Psoas muscle (tissue), 8 donors: ENCODE data around the gene TMEM120A. TPM values are rescaled to one million over a fixed set of nuclear protein-coding genes. Genes with fewer than 3 reads are reported as not detected.

Experiments
- ATAC-seq, 4 donors: fragments of 200-7000 bp; cut with Tn5 transposase; one replicate each; pipeline ENCODE4 v1.9.1; 2020; ENCODE audit warnings: moderate library complexity in 3 of 4, mild to moderate bottlenecking in 2 of 4
- DNase-seq, 2 donors: peaks; one replicate each; pipeline ENCODE4 v3.0.0-alpha.2; 2020
- H3K27ac ChIP-seq: fragments of 200-600 bp; one replicate; pipeline ENCODE4 v1.8.0; 2022
- H3K27me3 ChIP-seq, 3 donors: fragments of 200-600 bp in 1 of 3; one replicate each; pipeline versions ENCODE4 v1.6.1 to v1.8.0; 2013 to 2022; ENCODE audit warnings: low read length in 2 of 3, mild to moderate bottlenecking in 2 of 3, moderate library complexity in 1 of 3; ENCODE audit not compliant: insufficient read depth in 3 of 3
- H3K36me3 ChIP-seq, 2 donors: fragments of 200-600 bp in 1 of 2; one replicate each; pipeline versions ENCODE4 v1.6.1 to v1.8.0; 2013 to 2022; ENCODE audit warnings: low read depth in 1 of 2, mild to moderate bottlenecking in 1 of 2, moderate library complexity in 1 of 2; ENCODE audit not compliant: insufficient read depth in 1 of 2
- H3K4me1 ChIP-seq: fragments of 200-600 bp; one replicate; pipeline ENCODE4 v1.8.0; 2022
- H3K4me3 ChIP-seq: fragments of 200-600 bp; one replicate; pipeline ENCODE4 v1.8.0; 2022; ENCODE audit warnings: mild to moderate bottlenecking
- H3K9me3 ChIP-seq: fragments of 200-600 bp; one replicate; pipeline ENCODE4 v1.8.0; 2022
- WGBS, 3 donors: extraction: QIAGEN DNeasy Blood & Tissue Kit; methylation state at CpG; one replicate each; pipeline versions ENCODE4 v1.1.6 to v1.1.7; 2013; 5-methylcytosine and 5-hydroxymethylcytosine counted together
- intact Hi-C, 2 donors: fragments of 100-400 bp; cut with DNase I; formaldehyde crosslinking; loops; one replicate each; pipeline versions ENCODE4 v1.11.0 to v1.14.2; 2022
- polyA plus RNA-seq, 3 donors: library from polyadenylated mRNA; stranded (reverse); fragments of 200-250 nt; gene quantifications; one replicate each; pipeline ENCODE4 v1.2.3, GENCODE V29; 2013
- total RNA-seq, 4 donors: library from RNA; stranded (reverse); fragmentation: NEBNext Ultra II Directional in 2 of 4; extraction: Animal tissue kit (Norgen Biotek cat#: 25700) in 2 of 4; gene quantifications; one replicate each; pipeline versions ENCODE4 v1.2.1 to v1.2.4, GENCODE V29; 2021 to 2023
- TF ChIP-seq, protein P1 (sequence below): fragments of 200-600 bp; IDR thresholded peaks from one replicate; pipeline ENCODE4 v1.8.0; 2022; ENCODE audit warnings: antibody characterized with exemption
- donor health status: healthy with polysubstance abuse.
- donor health status: DM: no; HTN: no; CAD: no; lungs with moderate emphysema.
- donor health status: Bipolar disorder and iron deficiency.
- donor health status: healthy.
- donor health status: DM: yes; HTN: yes; CAD: no.
- donor health status: DM: no; HTN: no; CAD: no.
- donor health status: DM: no; HTN: no; CAD: no.
- donor health status: DM: yes; HTN: yes; CAD: no.

Gene TMEM120A
- total and polyA plus RNA-seq, 7 donors: 70.1 to 185 (median 103) TPM

DNA sequence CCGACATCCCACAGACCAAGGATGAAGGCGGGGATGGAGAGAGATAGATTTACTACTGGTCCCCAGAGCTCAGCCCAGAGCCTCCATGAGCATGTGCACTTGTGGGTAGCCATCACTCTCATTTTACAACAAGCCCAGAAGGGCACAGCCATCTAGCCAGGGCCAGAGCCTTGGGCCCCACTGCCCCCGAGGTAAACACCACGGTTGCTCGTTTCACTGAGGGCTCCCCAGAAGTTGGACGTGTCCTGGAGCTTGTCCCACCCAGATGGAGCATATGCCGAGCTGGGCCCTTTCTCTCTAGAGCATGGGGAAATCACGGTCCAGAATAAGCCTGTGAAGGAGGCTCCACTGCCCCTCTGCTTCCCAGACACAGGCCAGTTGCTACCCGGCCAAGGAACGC, 9.0 kb upstream of the TMEM120A start:
- DNase-seq (no peak), ATAC-seq (no peak)
- no peaks in the 10 kb centered on the region for H3K9me3 ChIP-seq
- H3K27ac ChIP-seq: no peak overlapping the region
- 93 to 94% (median 94%) methylated on average over 10 of the region's 10 CpGs for WGBS, 3 donors
- TF ChIP-seq, protein P1, sequence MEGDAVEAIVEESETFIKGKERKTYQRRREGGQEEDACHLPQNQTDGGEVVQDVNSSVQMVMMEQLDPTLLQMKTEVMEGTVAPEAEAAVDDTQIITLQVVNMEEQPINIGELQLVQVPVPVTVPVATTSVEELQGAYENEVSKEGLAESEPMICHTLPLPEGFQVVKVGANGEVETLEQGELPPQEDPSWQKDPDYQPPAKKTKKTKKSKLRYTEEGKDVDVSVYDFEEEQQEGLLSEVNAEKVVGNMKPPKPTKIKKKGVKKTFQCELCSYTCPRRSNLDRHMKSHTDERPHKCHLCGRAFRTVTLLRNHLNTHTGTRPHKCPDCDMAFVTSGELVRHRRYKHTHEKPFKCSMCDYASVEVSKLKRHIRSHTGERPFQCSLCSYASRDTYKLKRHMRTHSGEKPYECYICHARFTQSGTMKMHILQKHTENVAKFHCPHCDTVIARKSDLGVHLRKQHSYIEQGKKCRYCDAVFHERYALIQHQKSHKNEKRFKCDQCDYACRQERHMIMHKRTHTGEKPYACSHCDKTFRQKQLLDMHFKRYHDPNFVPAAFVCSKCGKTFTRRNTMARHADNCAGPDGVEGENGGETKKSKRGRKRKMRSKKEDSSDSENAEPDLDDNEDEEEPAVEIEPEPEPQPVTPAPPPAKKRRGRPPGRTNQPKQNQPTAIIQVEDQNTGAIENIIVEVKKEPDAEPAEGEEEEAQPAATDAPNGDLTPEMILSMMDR: no peak
- H3K4me3 ChIP-seq: no peak overlapping the region
- peaks cover 0 to 47% of the 10 kb centered on the region in 2 donors for H3K36me3 ChIP-seq
- intact Hi-C loops: loop anchor here in 1 of 2 donors (10.0 kb wide), 1 partner anchor 49 kb away; no protein-coding TSS in a partner anchor
- no peaks in the 10 kb centered on the region for H3K4me1 ChIP-seq
- H3K27me3 ChIP-seq: no peaks in the 10 kb centered on the region

DNA sequence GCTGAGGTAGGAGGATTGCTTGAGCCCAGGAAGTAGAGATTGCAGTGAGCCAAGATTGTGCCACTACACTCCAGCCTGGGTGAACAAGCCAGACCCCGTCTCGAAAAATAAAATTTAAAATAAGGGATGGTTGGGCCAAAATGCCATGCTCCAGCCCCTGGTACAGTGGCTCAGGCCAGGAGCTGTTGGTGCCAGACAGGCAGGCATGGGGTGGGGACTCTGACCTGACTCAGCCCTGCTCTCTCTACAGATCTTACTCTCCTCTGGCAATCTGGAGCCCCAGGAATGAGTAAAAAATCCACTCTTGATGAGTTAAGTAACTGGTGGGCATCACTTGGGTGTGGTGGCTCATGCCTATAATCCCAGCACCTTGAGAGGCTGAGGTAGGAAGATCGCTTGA, 8.4 kb upstream of the TMEM120A start:
- ATAC-seq (no peak), DNase-seq (no peak)
- peaks cover 0 to 47% of the 10 kb centered on the region in 2 donors for H3K36me3 ChIP-seq
- no peaks in the 10 kb centered on the region for H3K27me3 ChIP-seq
- no peaks in the 10 kb centered on the region for H3K4me1 ChIP-seq
- H3K9me3 ChIP-seq: no peaks in the 10 kb centered on the region
- intact Hi-C loops: loop anchor here in 1 of 2 donors (10.0 kb wide), 1 partner anchor 48 kb away; no protein-coding TSS in a partner anchor
- TF ChIP-seq, protein P1: no peak
- no peak overlapping the region for H3K27ac ChIP-seq
- no peak overlapping the region for H3K4me3 ChIP-seq
- WGBS, 3 donors: 91 to 95% (median 95%) methylated on average over 3 of the region's 3 CpGs

DNA sequence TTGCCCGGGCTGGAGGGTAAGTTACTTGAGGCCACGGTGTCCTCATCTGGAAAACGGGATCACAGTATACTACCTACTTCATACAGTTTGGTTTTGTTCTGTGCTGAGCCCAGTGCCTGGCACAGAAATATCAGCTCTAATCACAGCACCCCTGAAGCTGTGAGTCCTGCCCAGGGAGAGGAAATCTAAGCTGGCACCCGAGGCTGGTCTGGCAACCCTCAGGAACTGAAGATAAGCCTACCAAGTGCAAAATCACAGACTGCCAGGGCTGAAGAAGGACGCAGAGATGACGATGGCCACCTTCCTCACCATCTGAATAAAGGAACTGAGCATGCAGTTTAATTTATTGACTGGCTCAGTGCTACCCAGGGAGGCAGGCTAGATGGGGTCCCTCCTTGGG, 7.7 kb upstream of the TMEM120A start:
- no peak for DNase-seq
- H3K9me3 ChIP-seq: no peaks in the 10 kb centered on the region
- H3K27ac ChIP-seq: no peak overlapping the region
- no peaks in the 10 kb centered on the region for H3K27me3 ChIP-seq
- ATAC-seq: no peak
- no peak overlapping the region for H3K4me3 ChIP-seq
- TF ChIP-seq, protein P1: no peak
- intact Hi-C loops: loop anchor here in 1 of 2 donors (10.0 kb wide), 1 partner anchor 47 kb away; no protein-coding TSS in a partner anchor
- 92 to 95% (median 92%) methylated on average over 6 of the region's 6 CpGs for WGBS, 3 donors
- H3K4me1 ChIP-seq: no peaks in the 10 kb centered on the region
- peaks cover 0 to 47% of the 10 kb centered on the region in 2 donors for H3K36me3 ChIP-seq

DNA sequence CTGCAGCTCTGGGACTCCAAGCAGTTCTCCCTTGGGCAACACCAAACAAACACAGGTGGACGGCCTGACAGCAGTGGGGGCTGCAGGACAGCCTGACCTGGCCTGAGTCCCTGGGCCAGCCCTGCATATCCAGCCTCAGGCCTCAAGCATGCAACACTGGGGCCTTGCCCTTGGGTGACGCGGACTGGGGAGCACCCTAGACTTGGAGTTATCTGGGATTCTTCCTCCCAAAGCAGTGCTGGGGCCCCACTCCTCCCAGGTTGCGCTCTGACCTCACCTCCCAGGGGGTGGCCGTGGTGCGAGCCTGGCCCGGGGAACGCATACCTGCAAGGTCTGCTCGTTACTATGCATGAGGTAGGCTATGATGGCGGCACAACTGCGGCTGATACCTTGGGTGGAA, 6.2 kb upstream of the TMEM120A start:
- H3K36me3 ChIP-seq: peaks cover 0 to 57% of the 10 kb centered on the region in 2 donors
- intact Hi-C loops: loop anchor here in 1 of 2 donors (10.0 kb wide), 1 partner anchor 46 kb away; no protein-coding TSS in a partner anchor
- no peaks in the 10 kb centered on the region for H3K27me3 ChIP-seq
- TF ChIP-seq, protein P1: no peak
- 96 to 98% (median 97%) methylated on average over 11 of the region's 11 CpGs for WGBS, 3 donors
- ATAC-seq: peak in 2 of 4 donors; percentile 21 to 25
- H3K4me3 ChIP-seq: no peak overlapping the region
- peaks cover under 1% of the 10 kb centered on the region for H3K4me1 ChIP-seq
- H3K27ac ChIP-seq: no peak overlapping the region
- H3K9me3 ChIP-seq: no peaks in the 10 kb centered on the region
- no peak for DNase-seq

DNA sequence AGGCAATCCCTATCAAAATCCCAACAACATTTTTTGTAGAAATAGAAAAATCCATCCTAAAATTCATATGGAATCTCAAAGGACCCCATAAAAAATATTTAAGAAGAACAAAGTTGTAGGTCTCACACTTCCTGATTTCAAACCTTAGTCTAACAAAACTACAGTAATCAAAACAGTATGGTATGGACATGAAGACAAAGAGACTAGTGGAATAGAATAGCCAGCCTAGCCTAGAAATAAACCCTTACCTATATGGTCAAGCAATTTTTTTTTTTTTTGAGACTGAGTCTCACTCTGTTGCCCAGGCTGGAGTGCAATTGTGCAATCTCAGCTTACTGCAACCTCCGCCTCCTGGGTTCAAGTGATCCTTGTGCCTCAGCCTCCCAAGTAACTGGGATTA, 3.6 kb upstream of the TMEM120A start:
- 98 to 100% (median 100%) methylated on average over 1 of the region's 1 CpG for WGBS, 3 donors
- no peak overlapping the region for H3K4me3 ChIP-seq
- intact Hi-C loops: no loop called here
- H3K27me3 ChIP-seq: no peaks in the 10 kb centered on the region
- TF ChIP-seq, protein P1: no peak
- peaks cover 14% of the 10 kb centered on the region for H3K4me1 ChIP-seq
- H3K9me3 ChIP-seq: no peaks in the 10 kb centered on the region
- ATAC-seq (no peak), DNase-seq (no peak)
- no peak overlapping the region for H3K27ac ChIP-seq
- H3K36me3 ChIP-seq: peaks cover 0 to 34% of the 10 kb centered on the region in 2 donors
